ENCODE data around the gene PRMT2. TPM values are rescaled to one million over a fixed set of nuclear protein-coding genes. Genes with fewer than 3 reads are reported as not detected.

Gene PRMT2
- total and polyA plus RNA-seq, 7 donors = 68.0 to 128 (median 96.1) TPM

GRCh38 chr21:46651121-46651520 lies 15.6 kb downstream of the PRMT2 start:
- no peak for DNase-seq

GRCh38 chr21:46655230-46655629 lies 19.8 kb downstream of the PRMT2 start:
- H3K4me1 ChIP-seq = no peaks in the 10 kb centered on the region
- DNase-seq = no peak
- TF ChIP-seq CTCF (IDR thresholded peaks at IDR 0.05) (no peak), POLR2AphosphoS5 (IDR thresholded peaks at IDR 0.05) (no peak), EP300 (IDR thresholded peaks at IDR 0.05) (no peak), POLR2A (IDR thresholded peaks at IDR 0.05) (no peak)
- H3K27me3 ChIP-seq = no peaks in the 10 kb centered on the region
- no peak overlapping the region for H3K4me3 ChIP-seq
- no peaks in the 10 kb centered on the region for H3K9me3 ChIP-seq
- peaks cover 12 to 91% (median 46%) of the 10 kb centered on the region in 4 donors for H3K36me3 ChIP-seq
- intact Hi-C loops (cut with DNase I) = no loop called here
- no peak overlapping the region for H3K27ac ChIP-seq

More at GRCh38 chr21:46651121-46651520, 15.6 kb downstream of the PRMT2 start:
- no peak for TF ChIP-seq CTCF (IDR thresholded peaks at IDR 0.05)
- no peak for TF ChIP-seq EP300 (IDR thresholded peaks at IDR 0.05)
- no peak for TF ChIP-seq POLR2A (IDR thresholded peaks at IDR 0.05)
- no peak overlapping the region for H3K4me3 ChIP-seq
- no peak overlapping the region for H3K27ac ChIP-seq
- H3K36me3 ChIP-seq = peaks cover 33 to 99% (median 70%) of the 10 kb centered on the region in 4 donors
- no peaks in the 10 kb centered on the region for H3K4me1 ChIP-seq
- intact Hi-C loops (cut with DNase I) = no loop called here
- H3K27me3 ChIP-seq = no peaks in the 10 kb centered on the region
- 98 to 99% methylated on average over 7 of the region's 7 CpGs for WGBS, 2 donors
- no peaks in the 10 kb centered on the region for H3K9me3 ChIP-seq

- H3K27me3 ChIP-seq = no peaks in the 10 kb centered on the region
- H3K4me3 ChIP-seq = no peak overlapping the region
- intact Hi-C loops (cut with DNase I) = no loop called here
- no peaks in the 10 kb centered on the region for H3K9me3 ChIP-seq
- 98 to 100% methylated on average over 1 of the region's 1 CpG for WGBS, 2 donors
- H3K27ac ChIP-seq = no peak overlapping the region
- H3K36me3 ChIP-seq = peaks cover 4 to 75% (median 36%) of the 10 kb centered on the region in 4 donors
- TF ChIP-seq EP300 (IDR thresholded peaks at IDR 0.05) (no peak), POLR2A (IDR thresholded peaks at IDR 0.05) (no peak), CTCF (IDR thresholded peaks at IDR 0.05) (no peak), POLR2AphosphoS5 (IDR thresholded peaks at IDR 0.05) (no peak)
- no peak for DNase-seq
- H3K4me1 ChIP-seq = no peaks in the 10 kb centered on the region
Measured at GRCh38 chr21:46656820-46657219, 21.3 kb downstream of the PRMT2 start.

- H3K4me1 ChIP-seq = peaks cover 0 to 5% (median 0%) of the 10 kb centered on the region in 4 donors
- 89% methylated on average over 8 of the region's 8 CpGs for WGBS, 2 donors
- peaks cover 0 to 56% (median 12%) of the 10 kb centered on the region in 4 donors for H3K36me3 ChIP-seq
- H3K27me3 ChIP-seq = no peaks in the 10 kb centered on the region
- no peaks in the 10 kb centered on the region for H3K9me3 ChIP-seq
- no peak overlapping the region for H3K4me3 ChIP-seq
- intact Hi-C loops (cut with DNase I) = no loop called here
- H3K27ac ChIP-seq = no peak overlapping the region
- no peak for DNase-seq
- TF ChIP-seq POLR2A (IDR thresholded peaks at IDR 0.05) = no peak
- TF ChIP-seq EP300 (IDR thresholded peaks at IDR 0.05) = no peak
- TF ChIP-seq CTCF (IDR thresholded peaks at IDR 0.05) = no peak
- no peak for TF ChIP-seq POLR2AphosphoS5 (IDR thresholded peaks at IDR 0.05)
Measured at GRCh38 chr21:46660505-46660904, 25.0 kb downstream of the PRMT2 start.

- peak; percentile 84 for DNase-seq
- no peaks in the 10 kb centered on the region for H3K9me3 ChIP-seq
- H3K27ac ChIP-seq = peak overlapping the region; percentile 66 to 81 (median 71)
- peak overlapping the region; percentile 34 to 47 (median 44) for H3K4me3 ChIP-seq
- H3K36me3 ChIP-seq = peaks cover 0 to 51% (median 10%) of the 10 kb centered on the region in 4 donors
- peak in 1 of 4 donors; percentile 24 for TF ChIP-seq POLR2AphosphoS5 (IDR thresholded peaks at IDR 0.05)
- no peak for TF ChIP-seq EP300 (IDR thresholded peaks at IDR 0.05)
- no peak for TF ChIP-seq POLR2A (IDR thresholded peaks at IDR 0.05)
- TF ChIP-seq CTCF (IDR thresholded peaks at IDR 0.05) = peak in 3 of 4 experiments; percentile 12 to 81 (median 63)
- 45 to 52% methylated on average over 29 of the region's 29 CpGs for WGBS, 2 donors
- H3K27me3 ChIP-seq = peaks cover 0 to under 1% (median 0%) of the 10 kb centered on the region in 3 donors
- H3K4me1 ChIP-seq = peaks cover 0 to 5% (median 0%) of the 10 kb centered on the region in 4 donors
- intact Hi-C loops (cut with DNase I) = no loop called here
Measured at GRCh38 chr21:46661211-46661625, 25.7 kb downstream of the PRMT2 start.
